Measurements from ENCODE around the gene PDE4D.

GRCh38 chr5:59540366-59540765 is 353.2 kb downstream of the PDE4D start:
- TF ChIP-seq CTCF (IDR thresholded peaks at IDR 0.05) (no peak), POLR2A (IDR thresholded peaks at IDR 0.05) (no peak)
